Activated CD8-positive, alpha-beta T cell treated with anti-CD3 and anti-CD28 coated beads for 36 hours (primary cell): ENCODE data around the gene RRAS. TPM values are rescaled to one million over a fixed set of nuclear protein-coding genes. Genes with fewer than 3 reads are reported as not detected.
A peak's percentile ranks its signal among the peaks of the same experiment; 100 is the strongest.

Experiments
- ATAC-seq: fragments of 200-7000 bp; cut with Tn5 transposase; one replicate; pipeline ENCODE4 v1.10.0; 2021; ENCODE audit warnings: mild to moderate bottlenecking, moderate library complexity
- CTCF ChIA-PET: fragments of 350-600 bp; sonication (Branson Sonifier 250); formaldehyde crosslinking; loops from one replicate; lab custom pipeline; 2021; ENCODE audit warnings: antibody characterized with exemption; lab: Charles Lee
- POLR2A ChIA-PET: fragments of 350-600 bp; sonication (Branson Sonifier 250); formaldehyde crosslinking; loops from one replicate; lab custom pipeline; 2021; ENCODE audit warnings: antibody characterized with exemption; lab: Charles Lee
- DNase-seq: peaks from one replicate; pipeline ENCODE4 v3.0.0-alpha.2; 2020
- H3K27ac Mint-ChIP-seq: one replicate; pipeline ENCODE4 v1.8.0; 2021; ENCODE audit warnings: mild to moderate bottlenecking, mixed read lengths
- H3K27me3 Mint-ChIP-seq: one replicate; pipeline ENCODE4 v1.8.0; 2021; ENCODE audit warnings: mixed read lengths
- H3K36me3 Mint-ChIP-seq: one replicate; pipeline ENCODE4 v1.8.0; 2021; ENCODE audit warnings: low read depth, mixed read lengths
- H3K4me1 Mint-ChIP-seq: one replicate; pipeline ENCODE4 v1.8.0; 2021; ENCODE audit warnings: low read depth, mixed read lengths
- H3K4me3 Mint-ChIP-seq: one replicate; pipeline ENCODE4 v1.8.0; 2021; ENCODE audit warnings: mild to moderate bottlenecking, moderate library complexity, mixed read lengths
- H3K9me3 Mint-ChIP-seq: one replicate; pipeline ENCODE4 v1.8.0; 2021; ENCODE audit warnings: mixed read lengths
- CTCF ChIP-seq: fragments of 200-600 bp; IDR thresholded peaks from one replicate; pipeline ENCODE4 v1.8.0; 2022; ENCODE audit warnings: antibody characterized with exemption, mild to moderate bottlenecking
- intact Hi-C: fragments of 100-400 bp; cut with micrococcal nuclease; formaldehyde crosslinking; loops from one replicate; pipeline ENCODE4 v1.10.0; 2022
- total RNA-seq, 2 experiments: library from RNA; stranded (reverse); gene quantifications; one replicate each; pipeline ENCODE4 v1.2.3, GENCODE V29; 2021

Gene RRAS
- total RNA-seq, 2 experiments from 2014 or later: 6.3 to 7.1 TPM

- H3K4me1 Mint-ChIP-seq: peaks cover 26% of the 10 kb centered on the region
- ATAC-seq: no peak
- no peaks in the 10 kb centered on the region for H3K9me3 Mint-ChIP-seq
- no peak overlapping the region for H3K27ac Mint-ChIP-seq
- intact Hi-C loops: no loop called here
- peak; percentile 30 for TF ChIP-seq CTCF
- POLR2A ChIA-PET: interaction anchor here (0.5 to 1.4 kb wide), 5 partner anchors 9 to 117 kb away, joined by 3 to 6 read pairs (median 3); no protein-coding TSS in a partner anchor
- no peak overlapping the region for H3K4me3 Mint-ChIP-seq
- peak; percentile 15 for DNase-seq
- CTCF ChIA-PET: interaction anchor here (1.0 to 1.7 kb wide), 4 partner anchors 10 to 150 kb away, joined by 3 to 4 read pairs (median 3); no protein-coding TSS in a partner anchor
- peaks cover 63% of the 10 kb centered on the region for H3K36me3 Mint-ChIP-seq
- no peaks in the 10 kb centered on the region for H3K27me3 Mint-ChIP-seq
These were observed 44.5 kb upstream of the RRAS start for GRCh38 chr19:49684251-49684982.

DNA sequence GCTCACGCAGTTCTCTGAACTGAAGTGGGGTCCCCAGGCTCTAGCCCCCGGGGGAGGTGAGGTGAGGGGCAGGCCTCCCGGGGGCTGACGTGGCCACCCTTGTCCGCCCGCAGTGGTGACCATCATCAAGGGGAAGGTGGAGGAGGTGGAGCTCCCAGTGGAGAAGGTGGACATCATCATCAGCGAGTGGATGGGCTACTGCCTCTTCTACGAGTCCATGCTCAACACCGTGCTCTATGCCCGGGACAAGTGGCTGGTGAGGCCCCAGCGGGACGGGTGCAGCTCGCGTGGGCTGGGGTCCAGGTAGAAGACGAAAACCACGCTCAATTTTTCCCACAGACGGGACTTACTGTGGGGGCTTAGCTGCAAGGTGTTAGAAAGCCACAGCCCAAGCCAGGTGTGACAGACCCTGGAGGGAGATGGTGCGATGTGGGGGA, 43.9 kb upstream of the RRAS start:
- POLR2A ChIA-PET: interaction anchor here (0.8 to 1.4 kb wide), 3 partner anchors 9 to 34 kb away, joined by 3 to 6 read pairs (median 4); no protein-coding TSS in a partner anchor
- DNase-seq (no peak), ATAC-seq (no peak)
- no peak for TF ChIP-seq CTCF
- peaks cover 25% of the 10 kb centered on the region for H3K4me1 Mint-ChIP-seq
- no peak overlapping the region for H3K27ac Mint-ChIP-seq
- CTCF ChIA-PET: interaction anchor here (1.0 to 1.7 kb wide), 3 partner anchors 9 to 149 kb away, joined by 3 to 4 read pairs (median 3); no protein-coding TSS in a partner anchor
- no peak overlapping the region for H3K4me3 Mint-ChIP-seq
- intact Hi-C loops: no loop called here
- H3K36me3 Mint-ChIP-seq: peaks cover 58% of the 10 kb centered on the region
- no peaks in the 10 kb centered on the region for H3K27me3 Mint-ChIP-seq
- no peaks in the 10 kb centered on the region for H3K9me3 Mint-ChIP-seq

GRCh38 chr19:49682274-49682673, 42.3 kb upstream of the RRAS start:
- DNase-seq: no peak
- peaks cover 26% of the 10 kb centered on the region for H3K4me1 Mint-ChIP-seq
- TF ChIP-seq CTCF: no peak
- no peaks in the 10 kb centered on the region for H3K9me3 Mint-ChIP-seq
- CTCF ChIA-PET: no interaction called here
- POLR2A ChIA-PET: no interaction called here
- no peak overlapping the region for H3K4me3 Mint-ChIP-seq
- peaks cover 48% of the 10 kb centered on the region for H3K36me3 Mint-ChIP-seq
- ATAC-seq: no peak
- no peaks in the 10 kb centered on the region for H3K27me3 Mint-ChIP-seq
- no peak overlapping the region for H3K27ac Mint-ChIP-seq
- intact Hi-C loops: no loop called here

- peaks cover 26% of the 10 kb centered on the region for H3K4me1 Mint-ChIP-seq
- CTCF ChIA-PET: interaction anchor here (1.3 to 1.7 kb wide), 4 partner anchors 9 to 41 kb away, joined by 4 to 19 read pairs (median 8); partner anchors contain the start of genes ADM5, CPT1C and RRAS
- H3K27me3 Mint-ChIP-seq: no peaks in the 10 kb centered on the region
- no peaks in the 10 kb centered on the region for H3K9me3 Mint-ChIP-seq
- POLR2A ChIA-PET: interaction anchor here (1.1 to 1.3 kb wide), 2 partner anchors 10 to 167 kb away, joined by 4 to 5 read pairs; no protein-coding TSS in a partner anchor
- TF ChIP-seq CTCF: no peak
- DNase-seq (no peak), ATAC-seq (no peak)
- no peak overlapping the region for H3K4me3 Mint-ChIP-seq
- intact Hi-C loops: no loop called here
- peaks cover 47% of the 10 kb centered on the region for H3K36me3 Mint-ChIP-seq
- H3K27ac Mint-ChIP-seq: no peak overlapping the region
These were observed 41.9 kb upstream of the RRAS start for GRCh38 chr19:49681830-49682229.
